ENCODE data around the gene SELENOW. TPM values are rescaled to one million over a fixed set of nuclear protein-coding genes. Genes with fewer than 3 reads are reported as not detected.
"Not testable (repeated sequence)": the region's sequence is repeated elsewhere in the genome, so short reads cannot be mapped to it uniquely, and the experiment has no call there.

Gene SELENOW
- polyA plus RNA-seq, 1 experiment: 177 TPM

GRCh38 chr19:47761566-47761965 is 16.9 kb upstream of the SELENOW start:
- DNase-seq (ENCODE audit: low read depth, low spot score): no peak
- Histone ChIP-seq H3K4me3 (ENCODE audit: low read depth, low read length) (no peak overlapping the region), H3K27me3 (ENCODE audit: control insufficient read depth, insufficient read depth, low read length) (peaks cover 4% of the 10 kb centered on the region), H3K27ac (ENCODE audit: low read depth, low read length) (no peak overlapping the region), H3K9me3 (ENCODE audit: control insufficient read depth, insufficient read depth, low read length) (no peaks in the 10 kb centered on the region; the same call in 1 of the 2 replicates)
- ChIA-PET CTCF (interaction anchor here (1.7 kb wide), 1 partner anchor 49 kb away, joined by 5 read pairs; no protein-coding TSS in a partner anchor), POLR2A (no interaction called here)
- no peak for TF ChIP-seq CTCF (IDR thresholded peaks at IDR 0.05; ENCODE audit: low read depth, low read length)

- Histone ChIP-seq H3K9me3 (ENCODE audit: control insufficient read depth, insufficient read depth, low read length) (no peaks in the 10 kb centered on the region), H3K27me3 (ENCODE audit: control insufficient read depth, insufficient read depth, low read length) (peaks cover 4% of the 10 kb centered on the region), H3K27ac (ENCODE audit: low read depth, low read length) (no peak overlapping the region), H3K4me3 (ENCODE audit: low read depth, low read length) (no peak overlapping the region)
- TF ChIP-seq CTCF (IDR thresholded peaks at IDR 0.05; ENCODE audit: low read depth, low read length): no peak
- ChIA-PET CTCF (interaction anchor here (1.7 kb wide), 1 partner anchor 50 kb away, joined by 5 read pairs; no protein-coding TSS in a partner anchor), POLR2A (no interaction called here)
- DNase-seq (ENCODE audit: low read depth, low spot score): no peak
Observed at GRCh38 chr19:47762151-47762550, 16.4 kb upstream of the SELENOW start.

GRCh38 chr19:47762615-47763308 is 15.7 kb upstream of the SELENOW start:
- ChIA-PET POLR2A (interaction anchor here (0.7 kb wide), 1 partner anchor 76 kb away, joined by 7 read pairs; no protein-coding TSS in a partner anchor), CTCF (interaction anchor here (1.7 kb wide), 2 partner anchors 50 kb away, joined by 3 to 5 read pairs; no protein-coding TSS in a partner anchor)
- DNase-seq (ENCODE audit: low read depth, low spot score): no peak

GRCh38 chr19:47764705-47765104 is 13.8 kb upstream of the SELENOW start:
- not testable (repeated sequence) for H3K27me3 ChIP-seq (ENCODE audit: control insufficient read depth, insufficient read depth, low read length); H3K4me3 ChIP-seq (ENCODE audit: low read depth, low read length); H3K27ac ChIP-seq (ENCODE audit: low read depth, low read length); H3K9me3 ChIP-seq (ENCODE audit: control insufficient read depth, insufficient read depth, low read length); DNase-seq (ENCODE audit: low read depth, low spot score)
- ChIA-PET CTCF (interaction anchor here (0.6 to 2.5 kb wide), 11 partner anchors 9 to 768 kb away, joined by 3 to 17 read pairs (median 4); no protein-coding TSS in a partner anchor), POLR2A (interaction anchor here (0.7 kb wide), 2 partner anchors 27 to 61 kb away, joined by 4 to 10 read pairs; no protein-coding TSS in a partner anchor)

More at GRCh38 chr19:47762615-47763308, 15.7 kb upstream of the SELENOW start:
- TF ChIP-seq CTCF (IDR thresholded peaks at IDR 0.05; ENCODE audit: low read depth, low read length): no peak
- Histone ChIP-seq H3K27me3 (ENCODE audit: control insufficient read depth, insufficient read depth, low read length) (peaks cover 4% of the 10 kb centered on the region), H3K27ac (ENCODE audit: low read depth, low read length) (no peak overlapping the region), H3K4me3 (ENCODE audit: low read depth, low read length) (no peak overlapping the region), H3K9me3 (ENCODE audit: control insufficient read depth, insufficient read depth, low read length) (no peaks in the 10 kb centered on the region)

GRCh38 chr19:47765523-47766358 is 12.8 kb upstream of the SELENOW start:
- Histone ChIP-seq H3K27ac (ENCODE audit: low read depth, low read length) (no peak overlapping the region), H3K27me3 (ENCODE audit: control insufficient read depth, insufficient read depth, low read length) (peaks cover 4% of the 10 kb centered on the region), H3K4me3 (ENCODE audit: low read depth, low read length) (no peak overlapping the region), H3K9me3 (ENCODE audit: control insufficient read depth, insufficient read depth, low read length) (no peaks in the 10 kb centered on the region)
- no peak for DNase-seq (ENCODE audit: low read depth, low spot score)
- TF ChIP-seq CTCF (IDR thresholded peaks at IDR 0.05; ENCODE audit: low read depth, low read length): peak; percentile 80
- ChIA-PET POLR2A (interaction anchor here (0.7 to 1.2 kb wide), 2 partner anchors 13 to 60 kb away, joined by 3 to 10 read pairs; no protein-coding TSS in a partner anchor), CTCF (interaction anchor here (0.5 to 2.5 kb wide), 14 partner anchors 10 to 149 kb away, joined by 3 to 17 read pairs (median 4); no protein-coding TSS in a partner anchor)
